ENCODE results near the gene INTS6L.

- TF ChIP-seq CTCF (conservative IDR thresholded peaks at IDR 0.05) (no peak), EZH2 (IDR thresholded peaks at IDR 0.05; ENCODE audit: low read depth) (no peak)
Measured at GRCh38 chrX:135518161-135518560, 2.3 kb upstream of the INTS6L start.

Measured in PC-9 (cell line).